Upper lobe of left lung (tissue), 4 donors: ENCODE results near the gene SLC17A9.
"Not testable (repeated sequence)": the region's sequence is repeated elsewhere in the genome, so short reads cannot be mapped to it uniquely, and the experiment has no call there.

Source experiments
- POLR2A ChIP-seq, 4 donors: fragments of 450-650 bp; IDR thresholded peaks; one replicate each; pipeline ENCODE4 v1.5.1; 2016 to 2017; ENCODE audit warnings: antibody characterized with exemption in 4 of 4, mild to moderate bottlenecking in 2 of 4
- TF ChIP-seq, protein P1 (sequence below), 6 experiments: fragments of 450-650 bp in 4 of 6; fragments of 200-600 bp in 2 of 6; sonication (generic) in 2 of 6; IDR thresholded peaks; one replicate each; pipeline ENCODE4 v1.5.1; 2016 to 2019; ENCODE audit warnings: antibody characterized with exemption in 6 of 6

DNA sequence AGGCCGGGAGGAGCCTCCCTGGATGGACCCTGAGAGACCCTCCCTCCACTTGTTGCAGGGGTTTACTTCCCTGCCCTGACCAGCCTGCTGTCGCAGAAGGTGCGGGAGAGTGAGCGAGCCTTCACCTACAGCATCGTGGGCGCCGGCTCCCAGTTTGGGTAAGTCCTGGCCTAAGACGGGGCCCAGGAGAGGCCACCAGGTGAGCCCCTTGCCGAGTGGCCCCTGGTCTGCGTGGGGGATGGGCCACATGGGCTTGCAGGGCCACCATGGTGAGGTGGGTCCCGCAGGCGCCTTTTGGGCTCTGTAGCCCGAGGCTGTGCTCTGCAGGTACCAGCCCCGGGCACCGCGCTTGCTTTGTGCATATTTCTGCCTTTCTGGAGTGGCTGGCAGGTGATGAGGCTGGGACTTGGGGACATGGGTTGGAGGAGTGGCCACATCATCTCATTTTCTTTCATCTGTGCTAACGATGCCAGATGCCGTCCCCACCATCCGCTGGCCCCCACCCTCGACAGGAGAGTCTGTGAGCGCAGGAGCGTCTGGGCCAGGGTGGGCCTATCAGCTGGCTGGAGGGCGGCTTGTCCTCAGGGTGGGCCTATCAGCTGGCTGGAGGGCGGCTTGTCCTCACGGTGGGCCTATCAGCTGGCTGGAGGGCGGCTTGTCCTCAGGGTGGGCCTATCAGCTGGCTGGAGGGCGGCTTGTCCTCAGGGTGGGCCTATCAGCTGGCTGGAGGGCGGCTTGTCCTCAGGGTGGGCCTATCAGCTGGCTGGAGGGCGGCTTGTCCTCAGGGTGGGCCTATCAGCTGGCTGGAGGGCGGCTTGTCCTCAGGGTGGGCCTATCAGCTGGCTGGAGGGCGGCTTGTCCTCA lies 8.2 kb downstream of the SLC17A9 start:
- TF ChIP-seq POLR2A (IDR thresholded peaks at IDR 0.05), result not testable (repeated sequence)
- TF ChIP-seq, protein P1, sequence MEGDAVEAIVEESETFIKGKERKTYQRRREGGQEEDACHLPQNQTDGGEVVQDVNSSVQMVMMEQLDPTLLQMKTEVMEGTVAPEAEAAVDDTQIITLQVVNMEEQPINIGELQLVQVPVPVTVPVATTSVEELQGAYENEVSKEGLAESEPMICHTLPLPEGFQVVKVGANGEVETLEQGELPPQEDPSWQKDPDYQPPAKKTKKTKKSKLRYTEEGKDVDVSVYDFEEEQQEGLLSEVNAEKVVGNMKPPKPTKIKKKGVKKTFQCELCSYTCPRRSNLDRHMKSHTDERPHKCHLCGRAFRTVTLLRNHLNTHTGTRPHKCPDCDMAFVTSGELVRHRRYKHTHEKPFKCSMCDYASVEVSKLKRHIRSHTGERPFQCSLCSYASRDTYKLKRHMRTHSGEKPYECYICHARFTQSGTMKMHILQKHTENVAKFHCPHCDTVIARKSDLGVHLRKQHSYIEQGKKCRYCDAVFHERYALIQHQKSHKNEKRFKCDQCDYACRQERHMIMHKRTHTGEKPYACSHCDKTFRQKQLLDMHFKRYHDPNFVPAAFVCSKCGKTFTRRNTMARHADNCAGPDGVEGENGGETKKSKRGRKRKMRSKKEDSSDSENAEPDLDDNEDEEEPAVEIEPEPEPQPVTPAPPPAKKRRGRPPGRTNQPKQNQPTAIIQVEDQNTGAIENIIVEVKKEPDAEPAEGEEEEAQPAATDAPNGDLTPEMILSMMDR (IDR thresholded peaks at IDR 0.05), result not testable (repeated sequence)
